Measurements from ENCODE around the gene ST8SIA4. TPM values are rescaled to one million over a fixed set of nuclear protein-coding genes. Genes with fewer than 3 reads are reported as not detected.
A peak's percentile ranks its signal among the peaks of the same experiment; 100 is the strongest.

Gene ST8SIA4
- total RNA-seq, 1 experiment from 2014 or later: not detected

DNA sequence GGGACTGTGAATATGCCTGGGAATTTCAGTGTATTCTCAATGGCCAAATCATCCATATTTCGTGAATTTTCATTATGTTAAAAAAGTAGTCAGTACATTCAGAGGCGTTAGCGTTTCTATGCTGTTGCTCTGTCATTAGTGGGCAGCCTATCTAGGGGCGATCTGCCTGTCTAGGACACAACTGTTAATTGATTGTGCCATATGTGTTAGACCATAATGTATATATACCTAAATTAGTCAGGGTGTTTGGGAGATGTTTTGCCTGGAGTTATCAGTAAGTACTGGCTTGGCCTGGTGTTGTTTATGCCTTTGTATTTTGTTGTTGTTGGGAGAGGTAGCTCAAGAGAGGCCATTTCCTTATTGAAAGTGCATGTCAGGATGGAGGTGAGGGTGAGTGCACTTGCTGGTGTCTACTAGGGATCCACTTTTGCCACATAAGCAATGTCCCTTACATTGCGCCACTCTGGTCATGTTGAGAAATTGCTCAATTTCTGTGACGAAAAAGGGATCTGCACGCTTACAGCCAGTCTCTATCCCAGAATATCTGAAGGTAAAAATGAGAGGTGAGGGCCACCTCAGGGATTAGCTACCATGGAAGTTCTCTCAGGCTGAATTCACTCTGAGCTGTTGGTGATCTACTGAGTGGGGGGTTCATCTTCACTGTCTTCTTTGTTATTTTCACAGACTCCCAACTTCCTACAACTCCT is 123.3 kb downstream of the ST8SIA4 start:
- Histone ChIP-seq H4K8ac (replicated peaks; ENCODE audit: insufficient read length, low read depth, low read length) (no peak overlapping the region), H3K9ac (ENCODE audit: extremely low read depth, insufficient read length, low read length) (no peak overlapping the region), H2BK20ac (ENCODE audit: low read depth, low read length, poor library complexity, severe bottlenecking) (no peak overlapping the region), H3K27ac (ENCODE audit: insufficient read length, low read depth, low read length) (no peak overlapping the region), H3K27me3 (ENCODE audit: insufficient read depth, low read length) (no peaks in the 10 kb centered on the region), H2BK120ac (ENCODE audit: low read depth, low read length, poor library complexity, severe bottlenecking) (no peak overlapping the region), H4K20me1 (ENCODE audit: control insufficient read depth, insufficient read depth, insufficient read length) (no peaks in the 10 kb centered on the region), H3K14ac (ENCODE audit: insufficient read depth, low read length) (no peak overlapping the region), H2AK5ac (ENCODE audit: insufficient read length, low read length) (no peak overlapping the region), H3K9me3 (ENCODE audit: control insufficient read depth, low read depth, low read length) (no peaks in the 10 kb centered on the region), H3K4me2 (ENCODE audit: insufficient read depth, insufficient read length, low read length) (no peak overlapping the region), H3K79me2 (ENCODE audit: insufficient read depth, low read length) (no peaks in the 10 kb centered on the region), H3K79me1 (ENCODE audit: insufficient read depth, low read depth, low read length, poor library complexity, severe bottlenecking) (no peaks in the 10 kb centered on the region), H2AFZ (ENCODE audit: low read length) (no peak overlapping the region), H3T11ph (ENCODE audit: low read length) (no peak overlapping the region), H3K4ac (ENCODE audit: low read depth, low read length) (no peak overlapping the region), H3K23ac (ENCODE audit: insufficient read length, low read depth, low read length) (no peak overlapping the region), H3K4me1 (ENCODE audit: insufficient read depth, low read length) (no peaks in the 10 kb centered on the region), H2BK12ac (ENCODE audit: insufficient read length, low read depth, low read length) (no peak overlapping the region), H4K91ac (ENCODE audit: insufficient read length, low read depth, low read length) (no peak overlapping the region), H2BK15ac (ENCODE audit: low read depth, low read length) (no peak overlapping the region), H2BK5ac (ENCODE audit: insufficient read length, low read length) (no peak overlapping the region), H3K18ac (ENCODE audit: insufficient read length, low read depth, low read length) (no peak overlapping the region), H3K23me2 (ENCODE audit: insufficient read length, low read depth, low read length, poor library complexity, severe bottlenecking) (no peaks in the 10 kb centered on the region), H4K5ac (ENCODE audit: insufficient read length, low read depth, low read length) (no peak overlapping the region), H3K56ac (ENCODE audit: insufficient read length, low read depth, low read length) (no peak overlapping the region)
- H3K4me1 Mint-ChIP-seq: peaks cover 16 to 20% of the 10 kb centered on the region in 2 experiments
- no peak overlapping the region for H3K4me3 Mint-ChIP-seq
- no peak for DNase-seq
- WGBS (ENCODE audit: extremely low coverage, insufficient read length, low lambda C conversion rate): no CpG with 5 or more reads among the region's 7 CpGs
- peaks cover 15 to 16% of the 10 kb centered on the region in 2 experiments for H3K9me3 Mint-ChIP-seq
- TF ChIP-seq, protein P1, sequence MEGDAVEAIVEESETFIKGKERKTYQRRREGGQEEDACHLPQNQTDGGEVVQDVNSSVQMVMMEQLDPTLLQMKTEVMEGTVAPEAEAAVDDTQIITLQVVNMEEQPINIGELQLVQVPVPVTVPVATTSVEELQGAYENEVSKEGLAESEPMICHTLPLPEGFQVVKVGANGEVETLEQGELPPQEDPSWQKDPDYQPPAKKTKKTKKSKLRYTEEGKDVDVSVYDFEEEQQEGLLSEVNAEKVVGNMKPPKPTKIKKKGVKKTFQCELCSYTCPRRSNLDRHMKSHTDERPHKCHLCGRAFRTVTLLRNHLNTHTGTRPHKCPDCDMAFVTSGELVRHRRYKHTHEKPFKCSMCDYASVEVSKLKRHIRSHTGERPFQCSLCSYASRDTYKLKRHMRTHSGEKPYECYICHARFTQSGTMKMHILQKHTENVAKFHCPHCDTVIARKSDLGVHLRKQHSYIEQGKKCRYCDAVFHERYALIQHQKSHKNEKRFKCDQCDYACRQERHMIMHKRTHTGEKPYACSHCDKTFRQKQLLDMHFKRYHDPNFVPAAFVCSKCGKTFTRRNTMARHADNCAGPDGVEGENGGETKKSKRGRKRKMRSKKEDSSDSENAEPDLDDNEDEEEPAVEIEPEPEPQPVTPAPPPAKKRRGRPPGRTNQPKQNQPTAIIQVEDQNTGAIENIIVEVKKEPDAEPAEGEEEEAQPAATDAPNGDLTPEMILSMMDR (conservative IDR thresholded peaks at IDR 0.05): no peak
- peaks cover 3 to 11% (median 9%) of the 10 kb centered on the region in 3 experiments; a peak in 5 of 7 replicates for H3K36me3 Mint-ChIP-seq (ENCODE audit: insufficient read depth in 1 of 3, low read depth in 3 of 3)
- peak overlapping the region in 1 of 3 experiments; percentile 9; a peak in 1 of 7 replicates for H3K27ac Mint-ChIP-seq
- no peaks in the 10 kb centered on the region; the same call in 1 of the 2 replicates for H3K27me3 Mint-ChIP-seq (ENCODE audit: low read depth)
